H1 (cell line): Measurements from ENCODE around the gene PEAK3. TPM values are rescaled to one million over a fixed set of nuclear protein-coding genes. Genes with fewer than 3 reads are reported as not detected.

ENCODE experiments used
- CTCF ChIA-PET: fragments of 300-600 bp; sonication (Branson Sonifier 250); formaldehyde crosslinking; loops from one replicate; lab custom pipeline; 2021; ENCODE audit not compliant: partially characterized antibody; lab: Charles Lee
- POLR2A ChIA-PET: fragments of 300-600 bp; sonication (Branson Sonifier 250); formaldehyde crosslinking; loops from one replicate; lab custom pipeline; 2021; ENCODE audit warnings: inconsistent platforms; ENCODE audit not compliant: partially characterized antibody; lab: Charles Lee
- DNase-seq, 2 experiments: peaks; one replicate each; pipeline versions ENCODE4 v3.0.0 to v3.0.0-alpha.2; 2010 to 2022; ENCODE audit warnings: low spot score in 2 of 2, low read depth in 1 of 2, mixed read lengths in 1 of 2
- FAIRE-seq: peaks from 2 replicates; lab custom pipeline; 2011; peaks lifted over from hg19 to GRCh38; lab: Jason Lieb, UNC
- H2AFZ ChIP-seq: 2 replicates; pipeline ENCODE4 v1.8.1; 2012; ENCODE audit warnings: low read length, inconsistent platforms
- H2AK5ac ChIP-seq: 2 replicates; pipeline ENCODE4 v1.6.1; 2013; ENCODE audit warnings: low read depth, low read length
- H2BK120ac ChIP-seq: replicated peaks from 2 replicates; pipeline ENCODE3; 2013; ENCODE audit warnings: low read depth, low read length, inconsistent platforms
- H2BK12ac ChIP-seq: 2 replicates; pipeline ENCODE4 v1.6.1; 2013; ENCODE audit warnings: low read depth, low read length
- H2BK15ac ChIP-seq: 2 replicates; pipeline ENCODE4 v1.6.1; 2013; ENCODE audit warnings: low read length
- H2BK20ac ChIP-seq: 2 replicates; pipeline ENCODE4 v1.6.1; 2013; ENCODE audit warnings: low read length
- H2BK5ac ChIP-seq: 2 replicates; pipeline ENCODE4 v1.6.1; 2013; ENCODE audit warnings: low read depth, low read length
- H3K14ac ChIP-seq: 2 replicates; pipeline ENCODE4 v1.6.1; 2013; ENCODE audit warnings: inconsistent platforms; ENCODE audit not compliant: insufficient read length
- H3K18ac ChIP-seq: 2 replicates; pipeline ENCODE4 v1.6.1; 2013; ENCODE audit warnings: low read length; ENCODE audit errors: extremely low read depth
- H3K23ac ChIP-seq: 2 replicates; pipeline ENCODE4 v1.6.1; 2013; ENCODE audit warnings: inconsistent platforms; ENCODE audit not compliant: insufficient read length
- H3K23me2 ChIP-seq: 2 replicates; pipeline ENCODE4 v1.6.1; 2013; ENCODE audit warnings: low read depth, low read length
- H3K27ac ChIP-seq: 2 replicates; pipeline ENCODE4 v1.6.1; 2011; ENCODE audit warnings: low read depth, low read length, inconsistent platforms
- H3K27me3 ChIP-seq, 4 experiments: replicated peaks in 1 of 4; 1 replicate in 1 of 4; 2 replicates in 3 of 4; pipeline versions ENCODE4 v1.6.1 to v1.8.1; 2011 to 2013; ENCODE audit warnings: low read length in 3 of 4, mild to moderate bottlenecking in 3 of 4, inconsistent platforms in 2 of 4, mixed read lengths in 2 of 4, moderate library complexity in 1 of 4; ENCODE audit not compliant: control insufficient read depth in 3 of 4, insufficient read depth in 3 of 4; ENCODE audit errors: extremely low read depth in 1 of 4
- H3K36me3 ChIP-seq, 4 experiments: 2 replicates each; pipeline versions ENCODE4 v1.6.1 to v1.8.1; 2011 to 2013; ENCODE audit warnings: mild to moderate bottlenecking in 4 of 4, low read length in 3 of 4, moderate library complexity in 2 of 4, control low read depth in 1 of 4, inconsistent platforms in 1 of 4; ENCODE audit not compliant: insufficient read depth in 4 of 4, control insufficient read depth in 2 of 4
- H3K4ac ChIP-seq: replicated peaks from 2 replicates; pipeline ENCODE3; 2013; ENCODE audit warnings: low read length, low read depth, mixed read lengths, inconsistent platforms; ENCODE audit not compliant: insufficient read length
- H3K4me1 ChIP-seq, 4 experiments: replicated peaks in 1 of 4; 1 replicate in 1 of 4; 2 replicates in 3 of 4; pipeline versions ENCODE4 v1.6.1 to v1.8.1; 2011 to 2013; ENCODE audit warnings: low read length in 3 of 4, inconsistent platforms in 2 of 4, mixed read lengths in 1 of 4; ENCODE audit not compliant: insufficient read depth in 4 of 4, control insufficient read depth in 3 of 4
- H3K4me2 ChIP-seq, 2 experiments: 2 replicates each; pipeline versions ENCODE4 v1.6.1 to v1.8.1; 2011 to 2013; ENCODE audit warnings: low read depth in 2 of 2, low read length in 2 of 2, control low read depth in 1 of 2, inconsistent platforms in 1 of 2, mild to moderate bottlenecking in 1 of 2; ENCODE audit not compliant: insufficient read depth in 1 of 2
- H3K4me3 ChIP-seq, 4 experiments: fragments of 200-600, 300-600 bp in 1 of 4; sonication (generic), shearing (Covaris generic), sonication (Bioruptor Twin) in 1 of 4; 2 replicates each; pipeline versions ENCODE4 v1.5.1 to v1.8.1; 2011 to 2016; ENCODE audit warnings: low read length in 4 of 4, low read depth in 3 of 4, control low read depth in 2 of 4, inconsistent platforms in 2 of 4, mild to moderate bottlenecking in 2 of 4, mixed read lengths in 1 of 4, moderate library complexity in 1 of 4; ENCODE audit not compliant: insufficient read depth in 2 of 4; ENCODE audit errors: extremely low read depth in 1 of 4
- H3K56ac ChIP-seq: replicated peaks from 2 replicates; pipeline ENCODE3; 2013; ENCODE audit warnings: low read depth, mild to moderate bottlenecking, mixed read lengths, low read length, inconsistent platforms; ENCODE audit not compliant: insufficient read length
- H3K79me1 ChIP-seq: 2 replicates; pipeline ENCODE4 v1.6.1; 2013; ENCODE audit warnings: low read depth, low read length, control low read depth
- H3K79me2 ChIP-seq, 2 experiments: 2 replicates each; pipeline versions ENCODE4 v1.6.1 to v1.8.1; 2012 to 2013; ENCODE audit warnings: low read length in 2 of 2, mild to moderate bottlenecking in 2 of 2, inconsistent platforms in 1 of 2; ENCODE audit not compliant: insufficient read depth in 2 of 2, control insufficient read depth in 1 of 2
- H3K9ac ChIP-seq, 4 experiments: replicated peaks in 1 of 4; 1 replicate in 1 of 4; 2 replicates in 3 of 4; pipeline versions ENCODE4 v1.6.1 to v1.8.1; 2011 to 2013; ENCODE audit warnings: low read depth in 3 of 4, low read length in 3 of 4, control low read depth in 2 of 4, mild to moderate bottlenecking in 2 of 4, moderate library complexity in 2 of 4, inconsistent platforms in 1 of 4; ENCODE audit errors: extremely low read depth in 1 of 4
- H3K9me3 ChIP-seq, 2 experiments: 2 replicates each; pipeline versions ENCODE4 v1.6.1 to v1.8.1; 2012 to 2013; ENCODE audit warnings: mild to moderate bottlenecking in 2 of 2, moderate library complexity in 2 of 2, control low read depth in 1 of 2, inconsistent platforms in 1 of 2, low read depth in 1 of 2, low read length in 1 of 2, mixed read lengths in 1 of 2; ENCODE audit not compliant: insufficient read depth in 2 of 2
- H4K20me1 ChIP-seq, 2 experiments: replicated peaks in 1 of 2; 2 replicates each; pipeline versions ENCODE3 to v1.8.1; 2011 to 2013; ENCODE audit warnings: inconsistent platforms in 2 of 2, low read length in 2 of 2, mild to moderate bottlenecking in 1 of 2; ENCODE audit not compliant: insufficient read depth in 2 of 2, control insufficient read depth in 1 of 2
- H4K5ac ChIP-seq: 2 replicates; pipeline ENCODE4 v1.6.1; 2013; ENCODE audit warnings: low read length, low read depth, mixed read lengths, inconsistent platforms; ENCODE audit not compliant: insufficient read length
- H4K8ac ChIP-seq: 2 replicates; pipeline ENCODE4 v1.8.0; 2013; ENCODE audit warnings: mild to moderate bottlenecking, moderate library complexity, low read length, inconsistent platforms; ENCODE audit not compliant: insufficient read depth; ENCODE audit errors: extremely low read depth
- H4K91ac ChIP-seq: replicated peaks from 2 replicates; pipeline ENCODE3; 2013; ENCODE audit warnings: low read length, mixed read lengths, inconsistent platforms; ENCODE audit not compliant: insufficient read length
- FOSL1 ChIP-seq: IDR thresholded peaks from 2 replicates; pipeline ENCODE4 v1.6.1; 2011; ENCODE audit warnings: mild to moderate bottlenecking, low read depth, low read length, moderate library complexity; ENCODE audit not compliant: insufficient read depth
- KDM4A ChIP-seq: IDR thresholded peaks from one replicate; pipeline ENCODE4 v1.7.1; 2012; ENCODE audit warnings: low read depth, mild to moderate bottlenecking, moderate library complexity, low read length, inconsistent platforms; ENCODE audit not compliant: severe bottlenecking
- RAD21 ChIP-seq, 2 experiments: IDR thresholded peaks in 1 of 2; conservative IDR thresholded peaks in 1 of 2; 2 replicates each; pipeline ENCODE4 v1.6.1; 2011; ENCODE audit warnings: low read depth in 2 of 2, low read length in 2 of 2, improper control_type of control experiment in 1 of 2, inconsistent platforms in 1 of 2, mild to moderate bottlenecking in 1 of 2, moderate library complexity in 1 of 2
- TAF7 ChIP-seq: optimal IDR thresholded peaks from 2 replicates; pipeline ENCODE3; 2011; ENCODE audit warnings: low read depth, mild to moderate bottlenecking, inconsistent platforms, low read length, moderate library complexity, borderline replicate concordance
- WGBS, 2 experiments: shearing (Covaris generic) in 1 of 2; methylation state at CpG; one replicate each; pipeline versions ENCODE4 v1.1.6 to v1.1.7; 2013 to 2015; ENCODE audit warnings: low lambda C conversion rate in 2 of 2, mixed read lengths in 2 of 2, inconsistent platforms in 1 of 2, low coverage in 1 of 2, missing lambda C conversion rate in 1 of 2; ENCODE audit not compliant: insufficient replicate concordance in 2 of 2, insufficient coverage in 1 of 2, insufficient read length in 1 of 2; ENCODE audit errors: extremely low coverage in 1 of 2, missing lambda C conversion rate in 1 of 2; 5-methylcytosine and 5-hydroxymethylcytosine counted together
- polyA plus RNA-seq, 7 experiments: library from polyadenylated mRNA; depleted of rRNA in 3 of 7; stranded (reverse) in 5 of 7; unstranded in 2 of 7; fragments of >200 nt in 5 of 7; fragments of 200-250 nt in 2 of 7; gene quantifications; 1 replicate in 5 of 7; 2 replicates in 1 of 7; 4 replicates in 1 of 7; pipeline versions ENCODE4 v1.2.1 to v1.2.3, GENCODE V29; 2011 to 2013; ENCODE audit warnings: missing spikeins in 2 of 7, mixed read lengths in 2 of 7
- total RNA-seq: library from RNA; stranded (reverse); fragmentation: NEBNext Ultra II Directional; extraction: Animal tissue kit (Norgen Biotek cat#: 25700); gene quantifications from 2 replicates; pipeline ENCODE4 v1.2.1, GENCODE V29; 2021

PEAK3 gene
- total and polyA plus RNA-seq, 2 of the 8 experiments (the other 6 are each of a cell fraction or from before 2014, with no cell fraction given): not detected

DNA sequence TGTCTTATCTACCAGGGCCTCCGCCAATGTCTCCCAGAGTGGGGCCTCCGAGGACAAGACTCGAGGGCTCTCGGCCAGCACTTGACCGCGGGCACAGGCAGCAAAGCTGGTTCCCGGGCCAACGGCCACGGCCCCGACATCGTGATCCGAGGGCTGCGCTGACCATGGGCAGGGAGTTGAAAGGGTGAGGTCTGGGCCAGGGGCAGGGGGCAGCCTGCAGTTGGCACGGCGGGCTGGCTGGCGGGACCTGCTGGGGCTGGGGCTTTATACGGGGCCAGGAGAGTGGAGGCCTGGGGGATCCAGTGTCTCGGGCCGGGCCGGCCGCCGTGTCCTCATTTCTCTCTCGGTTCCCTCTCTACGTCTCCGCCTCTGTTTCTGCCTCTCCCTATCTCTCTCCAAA, 35.8 kb upstream of the PEAK3 start:
- no peak overlapping the region for H2BK20ac ChIP-seq
- no peak overlapping the region for H3K14ac ChIP-seq
- H3K4me1 ChIP-seq: peaks cover 0 to 4% (median under 1%) of the 10 kb centered on the region in 4 experiments; a peak in 4 of 7 replicates
- H3K4me2 ChIP-seq: no peak overlapping the region
- H3K36me3 ChIP-seq: no peaks in the 10 kb centered on the region; a peak in 1 of 8 replicates
- H2AK5ac ChIP-seq: no peak overlapping the region
- FAIRE-seq: no peak
- peaks cover 0 to 1% of the 10 kb centered on the region in 2 experiments for H4K20me1 ChIP-seq
- TF ChIP-seq FOSL1: no peak
- TF ChIP-seq TAF7: no peak
- no peak for TF ChIP-seq KDM4A
- no peak for TF ChIP-seq RAD21 (IDR thresholded peaks at IDR 0.05 in 1 of 2, conservative IDR thresholded peaks at IDR 0.05 in 1 of 2; ENCODE audit: low read depth in 2 of 2, low read length in 2 of 2)
- no peak overlapping the region for H2BK15ac ChIP-seq
- no peak overlapping the region for H2BK5ac ChIP-seq
- no peak overlapping the region for H3K23ac ChIP-seq
- no peak overlapping the region for H2BK12ac ChIP-seq
- no peak overlapping the region for H3K9ac ChIP-seq
- WGBS, 2 experiments: 89% methylated on average over 25 of the region's 25 CpGs; no CpG with 5 or more reads in 1 of the 2 experiments
- no peak overlapping the region for H3K56ac ChIP-seq
- H3K9me3 ChIP-seq: no peaks in the 10 kb centered on the region
- no peak overlapping the region for H2BK120ac ChIP-seq
- no peaks in the 10 kb centered on the region for H3K79me2 ChIP-seq
- H4K8ac ChIP-seq: no peak overlapping the region
- no peak overlapping the region for H3K18ac ChIP-seq
- H4K5ac ChIP-seq: no peak overlapping the region
- no peaks in the 10 kb centered on the region for H3K23me2 ChIP-seq
- no peak overlapping the region for H4K91ac ChIP-seq
- ChIA-PET CTCF (interaction anchor here (1.0 to 9.8 kb wide), 11 partner anchors 9 to 104 kb away, joined by 3 to 106 read pairs (median 7); partner anchors contain the start of genes LSM7, PEAK3, PLEKHJ1 and SPPL2B), POLR2A (interaction anchor here (0.6 to 4.1 kb wide), 7 partner anchors 9 to 1531 kb away, joined by 3 to 29 read pairs (median 4); partner anchors contain the start of genes LSM7 and PEAK3)
- H3K27ac ChIP-seq: no peak overlapping the region
- no peak overlapping the region for H3K4me3 ChIP-seq
- H3K4ac ChIP-seq: no peak overlapping the region
- H3K27me3 ChIP-seq: no peaks in the 10 kb centered on the region
- H2AFZ ChIP-seq: no peak overlapping the region
- DNase-seq: no peak
- no peaks in the 10 kb centered on the region for H3K79me1 ChIP-seq
